ENCODE data around the gene NHLRC4.
A peak's percentile ranks its signal among the peaks of the same experiment; 100 is the strongest.

Gene NHLRC4

GRCh38 chr16:527015-527903 is 39.5 kb upstream of the NHLRC4 start, which contains the start of gene CAPN15:
Gene CAPN15 (plus strand): TSS chr16:527712. CDS start chr16:546839, 19,127 bp downstream.
- no peak for TF ChIP-seq CTCF (IDR thresholded peaks at IDR 0.05; ENCODE audit: borderline replicate concordance, insufficient read depth, low read depth, low read length)
- peak within 1 kb of the TSS; percentile 87 for H3K4me3 ChIP-seq (ENCODE audit: low read depth, low read length)

GRCh38 chr16:528111-529011 is 38.4 kb upstream of the NHLRC4 start:
- TF ChIP-seq CTCF (IDR thresholded peaks at IDR 0.05; ENCODE audit: borderline replicate concordance, insufficient read depth, low read depth, low read length): no peak
- peak overlapping the region; percentile 87 for H3K4me3 ChIP-seq (ENCODE audit: low read depth, low read length)

GRCh38 chr16:529012-529575 is 37.7 kb upstream of the NHLRC4 start:
- no peak for TF ChIP-seq CTCF (IDR thresholded peaks at IDR 0.05; ENCODE audit: borderline replicate concordance, insufficient read depth, low read depth, low read length)
- H3K4me3 ChIP-seq (ENCODE audit: low read depth, low read length): peak overlapping the region; percentile 87

- no peak overlapping the region for H3K4me3 ChIP-seq (ENCODE audit: low read depth, low read length)
- TF ChIP-seq CTCF (IDR thresholded peaks at IDR 0.05; ENCODE audit: borderline replicate concordance, insufficient read depth, low read depth, low read length): no peak
These were observed 36.5 kb upstream of the NHLRC4 start for GRCh38 chr16:530111-530817.

GRCh38 chr16:531494-532125 is 35.2 kb upstream of the NHLRC4 start:
- no peak for TF ChIP-seq CTCF (IDR thresholded peaks at IDR 0.05; ENCODE audit: borderline replicate concordance, insufficient read depth, low read depth, low read length)
- H3K4me3 ChIP-seq (ENCODE audit: low read depth, low read length): no peak overlapping the region

Measured in GM12875 (cell line).